Posterior vena cava (tissue), 2 donors: Measurements from ENCODE around the gene ELF5. TPM values are rescaled to one million over a fixed set of nuclear protein-coding genes. Genes with fewer than 3 reads are reported as not detected.

Experiments used
- DNase-seq: peaks from one replicate; pipeline ENCODE4 v3.0.0-alpha.2; 2020; ENCODE audit warnings: low spot score
- intact Hi-C, 2 donors: fragments of 100-400 bp; cut with DNase I; formaldehyde crosslinking; loops; one replicate each; pipeline versions ENCODE4 v1.14.1 to v1.14.2; 2022 to 2023
- long read RNA-seq, 2 donors: library from polyadenylated mRNA; unstranded; transcript quantifications; one replicate each; pipeline ENCODE4 v2.0.0, GENCODE V29; 2020 to 2021
- total RNA-seq, 2 donors: library from RNA; stranded (reverse); fragmentation: NEBNext Ultra II Directional; extraction: Animal tissue kit (Norgen Biotek cat#: 25700); gene quantifications; one replicate each; pipeline ENCODE4 v1.2.1, GENCODE V29; 2021
- donor health status: DM: yes; HTN: yes; CAD: no.
- donor health status: DM: yes; HTN: yes; CAD: no.

Gene ELF5
- not detected for total RNA-seq
- long read RNA-seq, donor 1 = 0 reads
- long read RNA-seq, donor 2 = 0 reads

DNA sequence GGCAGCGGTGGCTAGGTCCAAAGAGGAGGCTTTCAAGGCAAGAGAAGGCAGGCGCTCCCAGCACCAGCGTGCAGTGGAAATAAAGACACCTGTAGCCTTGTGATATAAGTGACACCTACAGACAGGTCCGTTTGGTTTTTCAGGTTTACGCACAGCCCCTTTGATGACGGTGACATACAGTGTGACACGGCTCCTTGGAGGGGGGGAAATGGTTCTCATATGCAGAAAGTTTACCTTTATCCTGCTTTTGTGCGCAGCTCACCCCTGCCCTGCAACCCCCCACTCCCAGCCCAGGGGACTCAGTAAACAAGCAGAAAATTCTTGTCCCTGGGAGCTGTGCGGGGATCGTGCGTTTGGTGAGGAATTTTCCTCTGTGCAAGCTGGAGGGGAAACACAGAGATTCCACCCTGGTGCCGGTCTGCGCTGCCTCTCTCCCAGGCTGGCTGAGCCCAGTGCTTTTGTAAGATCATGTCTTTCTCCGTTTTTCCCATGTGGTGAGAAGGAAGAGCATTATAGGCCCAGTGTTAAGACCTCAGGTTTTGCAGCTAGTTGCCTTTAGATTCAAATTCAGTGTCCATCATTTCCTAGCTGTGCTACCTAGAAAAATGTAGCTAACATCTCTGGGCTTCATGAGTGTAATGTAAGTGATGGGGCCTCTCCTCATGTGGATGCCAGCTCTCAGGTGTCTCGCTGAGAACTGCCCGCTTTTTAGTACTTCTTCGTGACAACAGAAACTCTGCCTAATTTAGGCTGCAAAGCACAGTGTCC is at the start of gene ELF5:
TSS of gene ELF5 (minus strand) at position 113 of the 768 bp plus-strand sequence. CDS start 8,045 bp downstream, outside the sequence.
- intact Hi-C loops = no loop called here
- no peak for DNase-seq

DNA sequence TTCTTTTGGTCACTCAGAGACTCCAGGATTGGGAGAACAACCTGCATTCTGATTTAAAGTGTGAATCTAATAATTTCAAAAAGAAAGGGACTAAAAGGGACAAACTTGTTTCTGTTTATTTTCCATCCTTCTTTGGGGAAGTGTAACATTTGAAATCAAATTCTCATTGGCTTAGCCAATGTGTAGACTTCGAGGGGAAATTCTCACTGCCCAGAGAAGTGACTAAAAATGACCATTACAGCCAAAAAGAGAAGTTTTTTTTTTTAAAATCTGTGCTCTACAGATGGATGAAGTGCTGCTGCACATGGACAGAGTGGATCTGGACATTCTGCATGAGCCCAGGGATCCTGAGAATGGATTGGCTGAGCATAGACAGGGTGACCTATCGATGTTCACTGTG is 49.4 kb upstream of the ELF5 start:
- intact Hi-C loops = no loop called here
- no peak for DNase-seq

DNA sequence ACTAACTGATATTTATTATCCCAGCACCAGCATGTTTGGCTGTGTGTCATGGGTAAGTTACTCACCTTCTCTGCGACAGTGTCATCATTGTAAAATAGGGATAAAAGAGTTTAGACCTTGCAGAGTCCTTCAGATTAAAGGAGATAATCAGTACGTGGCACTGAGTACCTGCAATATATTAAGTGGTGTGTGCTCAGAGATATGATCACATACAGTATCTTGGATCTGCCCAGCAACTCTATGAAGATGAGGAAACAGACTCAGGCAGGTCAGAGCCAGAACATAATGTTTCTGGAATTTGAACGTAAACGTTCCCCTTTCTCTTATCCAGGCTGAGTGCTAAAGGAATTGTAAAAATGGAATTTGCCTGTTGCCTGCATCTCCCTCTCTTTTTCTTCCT is 46.9 kb upstream of the ELF5 start:
- intact Hi-C loops = no loop called here
- no peak for DNase-seq

- intact Hi-C loops = no loop called here
Observed at GRCh38 chr11:34558673-34559072, 45.1 kb upstream of the ELF5 start.

DNA sequence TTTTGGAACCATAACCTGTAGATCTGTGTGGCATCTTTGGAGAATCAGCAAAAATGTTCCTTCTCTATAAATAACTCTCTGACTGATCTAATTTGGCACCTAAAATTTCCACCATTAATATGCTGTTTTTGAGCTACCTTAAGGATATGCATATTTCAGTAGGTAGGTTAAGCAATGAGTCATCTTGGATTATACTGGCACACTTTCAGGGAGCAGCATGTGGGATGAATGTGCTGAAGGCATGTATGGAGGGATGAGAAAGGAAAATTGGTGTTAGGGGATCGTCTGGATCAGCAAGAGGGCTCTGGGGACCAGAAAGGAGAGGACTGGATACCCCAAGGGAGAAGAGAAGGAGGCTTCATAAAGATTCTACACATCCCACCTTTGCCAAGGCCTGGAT is 44.6 kb upstream of the ELF5 start:
- intact Hi-C loops = no loop called here
- DNase-seq = no peak

More at GRCh38 chr11:34558673-34559072, 45.1 kb upstream of the ELF5 start:
- DNase-seq = no peak

DNA sequence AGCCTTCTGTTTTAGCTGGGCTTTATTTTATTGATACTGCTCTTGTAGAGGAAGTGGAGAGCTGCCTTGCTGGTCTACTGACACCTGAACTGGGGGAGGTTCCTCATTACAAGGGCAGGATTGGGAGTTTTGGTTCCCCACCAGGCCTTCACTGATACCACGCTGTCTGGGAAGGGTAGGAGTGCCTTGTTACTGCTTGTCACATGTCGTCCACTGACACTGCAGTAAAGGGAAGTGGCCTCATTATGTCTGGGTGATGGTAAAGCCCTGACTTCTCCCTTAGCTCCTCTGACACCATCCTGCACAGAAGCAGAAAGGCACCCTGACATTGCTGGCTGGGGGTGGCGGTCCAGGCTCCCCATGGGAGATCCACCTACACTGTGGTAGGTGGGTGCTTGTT is 38.7 kb upstream of the ELF5 start:
- no peak for DNase-seq
- intact Hi-C loops = no loop called here

DNA sequence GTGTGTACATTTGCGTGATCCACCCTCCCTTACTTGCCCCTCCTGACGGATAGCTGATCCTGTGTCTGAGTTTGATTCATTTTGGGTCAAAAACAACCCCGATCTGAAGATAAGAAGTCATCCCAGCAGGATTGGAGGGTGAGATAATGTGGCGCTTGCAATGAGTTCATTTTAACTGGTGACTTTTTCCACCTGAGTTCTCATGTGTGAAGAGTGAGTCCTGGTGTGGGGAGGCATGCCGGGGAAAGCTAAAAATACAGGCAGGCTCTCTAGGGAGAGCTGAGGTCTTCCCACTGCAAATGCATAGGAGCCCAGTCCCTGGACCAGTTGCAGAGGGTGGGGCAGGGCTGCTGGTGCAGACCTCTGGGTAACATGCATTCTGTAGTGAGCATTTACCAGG is 35.7 kb upstream of the ELF5 start:
- DNase-seq = no peak
- intact Hi-C loops = no loop called here

DNA sequence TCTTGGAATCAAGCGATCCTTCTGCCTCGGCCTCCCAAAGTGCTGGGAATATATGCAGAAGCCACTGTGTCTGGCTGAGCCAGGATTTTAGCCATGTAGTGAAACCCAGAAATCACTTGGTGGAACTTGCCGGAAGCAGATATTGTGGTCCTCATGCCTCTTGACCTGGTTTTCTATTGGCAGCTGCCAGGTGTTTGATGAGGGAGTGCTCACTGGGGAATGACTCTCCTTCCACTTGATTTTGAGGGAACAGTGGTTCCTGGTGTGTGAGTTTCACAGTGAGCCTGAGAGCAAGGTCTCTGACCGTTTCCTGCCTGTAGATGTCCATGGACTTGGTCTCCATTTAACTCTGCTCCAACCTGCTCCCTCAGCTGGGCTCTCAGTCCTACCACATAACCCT is 34.7 kb upstream of the ELF5 start:
- DNase-seq = no peak
- intact Hi-C loops = no loop called here

GRCh38 chr11:34546511-34547209 is 33.1 kb upstream of the ELF5 start:
- intact Hi-C loops = no loop called here
- DNase-seq = no peak

GRCh38 chr11:34542089-34542488 is 28.5 kb upstream of the ELF5 start:
- no peak for DNase-seq
- intact Hi-C loops = no loop called here

DNA sequence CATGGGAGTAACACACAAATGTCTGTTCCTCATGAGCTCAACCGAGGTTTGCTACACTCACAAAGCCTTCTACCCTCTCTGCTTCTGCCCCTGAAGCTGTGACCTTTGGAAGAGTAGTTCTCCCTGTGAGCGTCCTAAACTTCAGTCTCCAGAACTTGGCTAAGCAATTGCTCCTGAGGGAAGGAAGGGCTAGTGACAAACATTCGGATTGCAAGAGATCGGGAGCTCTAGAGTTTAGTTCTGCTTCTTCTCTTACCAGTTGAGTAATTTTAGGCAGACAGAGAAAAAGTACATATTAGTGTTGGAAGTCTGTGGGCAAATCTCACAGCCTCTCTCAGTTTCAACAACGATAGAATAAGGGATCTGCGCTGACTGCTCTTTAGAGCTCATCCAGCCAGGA is 27.3 kb upstream of the ELF5 start:
- intact Hi-C loops = no loop called here
- no peak for DNase-seq

DNA sequence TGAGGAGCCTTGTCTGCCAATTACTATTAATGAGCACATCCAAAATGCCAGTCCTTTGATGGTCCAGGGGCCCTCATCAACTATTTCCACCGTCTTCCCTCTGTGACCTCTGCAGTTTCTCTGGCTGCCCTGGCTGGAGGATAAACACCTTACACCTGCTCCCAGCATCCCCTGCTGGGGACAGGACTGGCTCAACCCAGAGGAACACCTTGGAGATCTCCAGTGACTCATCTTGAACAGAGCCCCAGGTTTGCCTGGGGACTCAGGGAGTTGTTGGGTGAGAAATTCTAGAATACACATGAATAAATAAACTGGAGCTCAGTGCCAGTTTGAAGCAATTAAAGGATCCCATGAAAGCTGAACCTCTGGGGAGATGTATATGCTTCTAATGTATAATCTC is 24.0 kb upstream of the ELF5 start:
- intact Hi-C loops = no loop called here
- DNase-seq = no peak

DNA sequence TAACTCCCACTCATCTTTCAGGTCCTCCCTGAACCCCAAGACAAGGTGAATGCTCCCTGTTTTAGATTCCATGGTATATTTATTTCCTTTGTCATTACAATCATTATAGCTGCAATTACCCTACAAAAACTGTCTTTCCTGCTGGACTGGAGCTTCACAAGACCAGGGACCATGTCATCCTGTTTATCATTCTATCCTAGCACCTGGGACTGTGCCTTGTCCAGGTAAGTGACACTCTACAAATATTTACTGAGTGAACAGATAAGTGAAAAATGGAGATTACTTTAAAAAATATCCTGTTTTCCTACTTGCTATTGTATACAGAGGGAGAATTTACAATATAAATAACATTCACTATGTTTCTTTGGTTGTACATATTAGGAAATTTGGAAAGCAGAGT is 22.5 kb upstream of the ELF5 start:
- intact Hi-C loops = no loop called here
- DNase-seq = no peak

GRCh38 chr11:34534826-34535225 is 21.2 kb upstream of the ELF5 start:
- DNase-seq = no peak
- intact Hi-C loops = no loop called here

GRCh38 chr11:34531663-34532062 is 18.1 kb upstream of the ELF5 start:
- no peak for DNase-seq
- intact Hi-C loops = no loop called here

- DNase-seq = no peak
- intact Hi-C loops = no loop called here
Observed at GRCh38 chr11:34530545-34531234, 17.1 kb upstream of the ELF5 start.

GRCh38 chr11:34529643-34530042 is 16.0 kb upstream of the ELF5 start:
- no peak for DNase-seq
- intact Hi-C loops = no loop called here

DNA sequence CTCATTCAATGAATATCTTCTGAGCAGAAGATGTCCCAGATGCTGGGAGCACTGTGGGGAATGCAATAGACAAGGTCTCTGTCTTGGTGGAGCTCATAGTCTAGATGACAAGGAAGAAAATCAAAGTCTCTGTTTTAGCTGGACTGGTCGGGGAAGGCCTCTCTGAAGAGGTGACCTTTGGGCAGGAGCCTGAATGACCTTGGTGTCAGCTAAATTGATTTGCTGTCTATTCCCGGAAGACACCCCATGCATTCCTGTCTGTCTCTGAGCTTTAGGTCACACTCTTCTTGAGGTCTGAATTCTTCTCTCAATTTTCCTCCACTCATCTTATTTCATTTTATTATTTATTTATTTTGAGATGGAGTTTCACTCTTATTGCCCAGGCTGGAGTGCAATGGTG is 14.5 kb upstream of the ELF5 start:
- intact Hi-C loops = no loop called here
- no peak for DNase-seq

DNA sequence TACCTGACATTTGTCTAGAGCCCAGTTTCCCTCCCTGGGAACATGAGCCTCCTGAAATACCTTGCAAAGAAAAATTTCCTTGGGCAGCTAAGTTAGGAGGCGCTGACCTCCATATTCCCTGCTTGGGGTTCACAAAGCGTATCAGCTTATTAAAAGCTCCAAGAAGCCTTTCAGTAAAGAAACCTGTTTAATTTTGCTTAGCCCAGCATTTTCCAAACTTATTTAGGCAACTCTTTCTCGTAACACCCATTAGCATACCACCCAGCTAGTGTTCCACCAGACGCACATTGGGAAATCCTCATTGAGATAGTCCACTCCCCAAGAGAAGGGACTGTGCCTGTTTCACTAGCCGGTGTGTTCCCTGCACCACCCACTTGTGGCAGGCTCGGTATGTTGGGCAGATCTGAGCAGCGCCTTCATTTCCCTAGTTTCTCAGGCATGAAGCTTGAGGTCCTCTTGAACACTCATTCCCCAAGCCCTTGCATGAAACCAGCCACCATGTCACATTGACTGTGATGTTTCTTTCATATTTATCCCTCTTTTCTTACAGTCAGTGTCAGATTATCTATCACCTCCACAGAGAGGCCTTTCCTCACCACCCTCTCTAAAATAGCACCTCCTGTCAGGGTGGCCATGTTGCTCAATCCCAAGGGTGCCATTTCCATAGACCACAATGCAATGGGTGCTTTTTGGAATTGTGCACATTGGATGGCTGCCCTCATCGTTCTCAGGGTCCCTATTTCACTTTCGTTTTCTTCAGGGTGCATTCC is 12.5 kb upstream of the ELF5 start:
- intact Hi-C loops = no loop called here

GRCh38 chr11:34525098-34525497 is 11.5 kb upstream of the ELF5 start:
- no peak for DNase-seq
- intact Hi-C loops = no loop called here

More for the DNA sequence above, 12.5 kb upstream of the ELF5 start:
- DNase-seq = no peak
